Ovary (tissue), 3 donors: ENCODE results near the gene ZNF710.

ENCODE experiments used
- EP300 ChIP-seq: sonication (generic); formaldehyde crosslinking; IDR thresholded peaks from one replicate; pipeline ENCODE4 v1.6.1; 2017; ENCODE audit warnings: antibody characterized with exemption
- POLR2A ChIP-seq: fragments of 450-650 bp; IDR thresholded peaks from one replicate; pipeline ENCODE4 v1.6.1; 2017; ENCODE audit warnings: antibody characterized with exemption, mild to moderate bottlenecking, moderate library complexity
- TF ChIP-seq, protein P1 (sequence below), 3 donors: fragments of 450-650 bp in 2 of 3; fragments of 200-600 bp in 1 of 3; IDR thresholded peaks; one replicate each; pipeline versions ENCODE4 v1.5.1 to v1.8.0; 2016 to 2022; ENCODE audit warnings: antibody characterized with exemption in 3 of 3, mild to moderate bottlenecking in 1 of 3
- donor health status: DM: no; HTN: no; CAD: no.

DNA sequence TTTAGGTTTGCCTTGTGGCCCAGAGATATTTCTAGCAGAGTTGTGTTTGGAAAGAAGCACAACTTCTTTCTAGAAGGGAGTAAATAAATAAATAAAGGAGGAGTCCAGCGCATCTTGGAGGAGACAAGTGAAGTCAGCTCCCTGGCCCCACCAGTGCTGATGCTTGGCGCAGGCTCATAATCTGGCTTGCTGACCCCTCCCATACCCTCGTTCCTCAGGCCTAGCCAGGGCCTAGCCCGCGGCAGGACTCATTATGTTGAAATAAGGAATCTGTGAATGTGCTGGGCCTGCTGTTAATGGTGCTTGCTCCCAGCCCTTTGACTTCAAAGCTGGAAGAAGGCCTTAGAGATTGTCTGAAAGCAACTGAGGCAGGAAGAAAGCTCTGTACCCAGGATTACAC lies 3.1 kb downstream of the ZNF710 start:
- TF ChIP-seq, protein P1, sequence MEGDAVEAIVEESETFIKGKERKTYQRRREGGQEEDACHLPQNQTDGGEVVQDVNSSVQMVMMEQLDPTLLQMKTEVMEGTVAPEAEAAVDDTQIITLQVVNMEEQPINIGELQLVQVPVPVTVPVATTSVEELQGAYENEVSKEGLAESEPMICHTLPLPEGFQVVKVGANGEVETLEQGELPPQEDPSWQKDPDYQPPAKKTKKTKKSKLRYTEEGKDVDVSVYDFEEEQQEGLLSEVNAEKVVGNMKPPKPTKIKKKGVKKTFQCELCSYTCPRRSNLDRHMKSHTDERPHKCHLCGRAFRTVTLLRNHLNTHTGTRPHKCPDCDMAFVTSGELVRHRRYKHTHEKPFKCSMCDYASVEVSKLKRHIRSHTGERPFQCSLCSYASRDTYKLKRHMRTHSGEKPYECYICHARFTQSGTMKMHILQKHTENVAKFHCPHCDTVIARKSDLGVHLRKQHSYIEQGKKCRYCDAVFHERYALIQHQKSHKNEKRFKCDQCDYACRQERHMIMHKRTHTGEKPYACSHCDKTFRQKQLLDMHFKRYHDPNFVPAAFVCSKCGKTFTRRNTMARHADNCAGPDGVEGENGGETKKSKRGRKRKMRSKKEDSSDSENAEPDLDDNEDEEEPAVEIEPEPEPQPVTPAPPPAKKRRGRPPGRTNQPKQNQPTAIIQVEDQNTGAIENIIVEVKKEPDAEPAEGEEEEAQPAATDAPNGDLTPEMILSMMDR (IDR thresholded peaks at IDR 0.05), result no peak
- no peak for TF ChIP-seq POLR2A
- TF ChIP-seq EP300, result no peak
